ENCODE results near the gene KCTD17.

KCTD17 gene

GRCh38 chr22:37053310-37054055 lies 1.9 kb downstream of the KCTD17 start:
- in situ Hi-C loops (cut with HindIII; ENCODE audit: low pct_ligation_motif_present, low pct_unique_long_range_greater_than_20kb, low sequenced_read_pairs), result no loop called here
- no peak for DNase-seq

- no peak for DNase-seq
- in situ Hi-C loops (cut with HindIII; ENCODE audit: low pct_ligation_motif_present, low pct_unique_long_range_greater_than_20kb, low sequenced_read_pairs), result no loop called here
Observed at GRCh38 chr22:37054056-37054395, 2.5 kb downstream of the KCTD17 start.

GRCh38 chr22:37054600-37055365 lies 3.2 kb downstream of the KCTD17 start:
- no peak for DNase-seq
- in situ Hi-C loops (cut with HindIII; ENCODE audit: low pct_ligation_motif_present, low pct_unique_long_range_greater_than_20kb, low sequenced_read_pairs), result no loop called here

GRCh38 chr22:37056246-37056645 lies 4.7 kb downstream of the KCTD17 start:
- DNase-seq, result no peak
- in situ Hi-C loops (cut with HindIII; ENCODE audit: low pct_ligation_motif_present, low pct_unique_long_range_greater_than_20kb, low sequenced_read_pairs), result no loop called here

GRCh38 chr22:37057226-37057625 lies 5.7 kb downstream of the KCTD17 start:
- in situ Hi-C loops (cut with HindIII; ENCODE audit: low pct_ligation_motif_present, low pct_unique_long_range_greater_than_20kb, low sequenced_read_pairs), result no loop called here
- no peak for DNase-seq

GRCh38 chr22:37057796-37058510 lies 6.4 kb downstream of the KCTD17 start:
- DNase-seq, result no peak
- in situ Hi-C loops (cut with HindIII; ENCODE audit: low pct_ligation_motif_present, low pct_unique_long_range_greater_than_20kb, low sequenced_read_pairs), result no loop called here

GRCh38 chr22:37058917-37059701 lies 7.6 kb downstream of the KCTD17 start:
- in situ Hi-C loops (cut with HindIII; ENCODE audit: low pct_ligation_motif_present, low pct_unique_long_range_greater_than_20kb, low sequenced_read_pairs), result no loop called here
- DNase-seq, result no peak

- no peak for DNase-seq
Observed at GRCh38 chr22:37059876-37060449, 8.4 kb downstream of the KCTD17 start.

GRCh38 chr22:37060801-37061610 lies 9.5 kb downstream of the KCTD17 start:
- DNase-seq, result no peak
- in situ Hi-C loops (cut with HindIII; ENCODE audit: low pct_ligation_motif_present, low pct_unique_long_range_greater_than_20kb, low sequenced_read_pairs), result no loop called here

More at GRCh38 chr22:37059876-37060449, 8.4 kb downstream of the KCTD17 start:
- in situ Hi-C loops (cut with HindIII; ENCODE audit: low pct_ligation_motif_present, low pct_unique_long_range_greater_than_20kb, low sequenced_read_pairs), result no loop called here

GRCh38 chr22:37061611-37062375 lies 10.3 kb downstream of the KCTD17 start:
- no peak for DNase-seq
- in situ Hi-C loops (cut with HindIII; ENCODE audit: low pct_ligation_motif_present, low pct_unique_long_range_greater_than_20kb, low sequenced_read_pairs), result no loop called here

GRCh38 chr22:37062376-37062675 lies 10.8 kb downstream of the KCTD17 start:
- in situ Hi-C loops (cut with HindIII; ENCODE audit: low pct_ligation_motif_present, low pct_unique_long_range_greater_than_20kb, low sequenced_read_pairs), result no loop called here
- DNase-seq, result no peak

GRCh38 chr22:37062702-37063381 lies 11.3 kb downstream of the KCTD17 start:
- in situ Hi-C loops (cut with HindIII; ENCODE audit: low pct_ligation_motif_present, low pct_unique_long_range_greater_than_20kb, low sequenced_read_pairs), result no loop called here
- no peak for DNase-seq

GRCh38 chr22:37063431-37064420 lies 12.2 kb downstream of the KCTD17 start:
- DNase-seq, result no peak
- in situ Hi-C loops (cut with HindIII; ENCODE audit: low pct_ligation_motif_present, low pct_unique_long_range_greater_than_20kb, low sequenced_read_pairs), result no loop called here

- DNase-seq, result no peak
- in situ Hi-C loops (cut with HindIII; ENCODE audit: low pct_ligation_motif_present, low pct_unique_long_range_greater_than_20kb, low sequenced_read_pairs), result no loop called here
Observed at GRCh38 chr22:37064553-37064952, 13.0 kb downstream of the KCTD17 start.

GRCh38 chr22:37065180-37065579 lies 13.6 kb downstream of the KCTD17 start:
- in situ Hi-C loops (cut with HindIII; ENCODE audit: low pct_ligation_motif_present, low pct_unique_long_range_greater_than_20kb, low sequenced_read_pairs), result no loop called here

GRCh38 chr22:37065961-37066360 lies 14.4 kb downstream of the KCTD17 start:
- no peak for DNase-seq
- in situ Hi-C loops (cut with HindIII; ENCODE audit: low pct_ligation_motif_present, low pct_unique_long_range_greater_than_20kb, low sequenced_read_pairs), result no loop called here

More at GRCh38 chr22:37065180-37065579, 13.6 kb downstream of the KCTD17 start:
- no peak for DNase-seq

All from ACHN (cell line).